ENCODE measurements around the gene TAF15.

DNA sequence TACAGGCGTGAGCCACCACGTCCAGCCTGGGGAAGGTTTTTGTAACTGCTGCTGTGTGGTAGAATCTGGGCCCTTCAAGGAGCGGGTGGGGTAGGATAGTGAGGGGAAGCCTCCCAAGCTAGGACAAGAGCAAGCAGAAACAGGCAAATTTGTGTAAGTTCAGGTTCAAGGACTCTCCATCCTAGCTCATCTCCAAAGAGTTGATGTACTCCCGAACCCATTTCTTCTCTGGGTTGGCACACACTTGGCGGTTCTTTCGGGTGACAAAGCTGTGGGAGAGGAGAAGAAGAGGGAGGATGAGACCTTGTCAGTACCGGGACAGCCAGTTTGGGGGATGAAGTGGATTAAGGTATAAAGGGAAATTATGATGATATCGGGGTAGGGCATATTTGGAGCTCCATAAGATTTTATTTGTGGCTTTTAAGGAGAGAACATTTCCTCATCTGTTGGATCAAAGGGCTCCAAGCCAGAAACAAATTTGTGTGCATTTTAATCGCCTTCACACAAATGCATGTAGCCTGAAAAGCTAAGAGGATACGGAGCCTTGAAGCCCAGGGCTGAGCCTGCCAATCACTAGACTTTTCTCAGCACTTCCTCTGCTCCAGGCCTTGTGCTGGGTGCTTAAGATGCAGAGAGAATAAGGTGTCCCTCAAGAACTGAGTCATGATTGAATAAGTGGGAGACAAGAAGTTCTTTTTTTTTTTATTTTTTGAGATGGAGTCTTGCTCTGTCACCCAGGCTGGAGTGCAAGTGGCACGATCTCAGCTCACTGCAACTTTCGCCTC is 63.1 kb downstream of the TAF15 start:
- TF ChIP-seq, protein P1, sequence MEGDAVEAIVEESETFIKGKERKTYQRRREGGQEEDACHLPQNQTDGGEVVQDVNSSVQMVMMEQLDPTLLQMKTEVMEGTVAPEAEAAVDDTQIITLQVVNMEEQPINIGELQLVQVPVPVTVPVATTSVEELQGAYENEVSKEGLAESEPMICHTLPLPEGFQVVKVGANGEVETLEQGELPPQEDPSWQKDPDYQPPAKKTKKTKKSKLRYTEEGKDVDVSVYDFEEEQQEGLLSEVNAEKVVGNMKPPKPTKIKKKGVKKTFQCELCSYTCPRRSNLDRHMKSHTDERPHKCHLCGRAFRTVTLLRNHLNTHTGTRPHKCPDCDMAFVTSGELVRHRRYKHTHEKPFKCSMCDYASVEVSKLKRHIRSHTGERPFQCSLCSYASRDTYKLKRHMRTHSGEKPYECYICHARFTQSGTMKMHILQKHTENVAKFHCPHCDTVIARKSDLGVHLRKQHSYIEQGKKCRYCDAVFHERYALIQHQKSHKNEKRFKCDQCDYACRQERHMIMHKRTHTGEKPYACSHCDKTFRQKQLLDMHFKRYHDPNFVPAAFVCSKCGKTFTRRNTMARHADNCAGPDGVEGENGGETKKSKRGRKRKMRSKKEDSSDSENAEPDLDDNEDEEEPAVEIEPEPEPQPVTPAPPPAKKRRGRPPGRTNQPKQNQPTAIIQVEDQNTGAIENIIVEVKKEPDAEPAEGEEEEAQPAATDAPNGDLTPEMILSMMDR (IDR thresholded peaks at IDR 0.05), result no peak
- no peak for TF ChIP-seq POLR2A (IDR thresholded peaks at IDR 0.05)
